Skeletal muscle satellite cell (primary cell): ENCODE measurements around the gene PHKG1.
"Not testable (repeated sequence)": the region's sequence is repeated elsewhere in the genome, so short reads cannot be mapped to it uniquely, and the experiment has no call there.

Experiments
- H3K27me3 ChIP-seq: 2 replicates; pipeline ENCODE4 v1.7.0; 2013; ENCODE audit warnings: low read length; ENCODE audit not compliant: control insufficient read depth, insufficient read depth
- H3K36me3 ChIP-seq: 2 replicates; pipeline ENCODE4 v1.7.0; 2013; ENCODE audit warnings: mild to moderate bottlenecking, control low read depth, low read length; ENCODE audit not compliant: insufficient read depth
- H3K4me1 ChIP-seq: 2 replicates; pipeline ENCODE4 v1.7.0; 2013; ENCODE audit warnings: low read length; ENCODE audit not compliant: control insufficient read depth, insufficient read depth
- H3K4me2 ChIP-seq: 2 replicates; pipeline ENCODE4 v1.7.0; 2013; ENCODE audit warnings: mild to moderate bottlenecking, low read length
- H3K4me3 ChIP-seq: 2 replicates; pipeline ENCODE4 v1.7.0; 2013; ENCODE audit warnings: low read length
- H3K9ac ChIP-seq: 2 replicates; pipeline ENCODE4 v1.7.0; 2013; ENCODE audit warnings: mild to moderate bottlenecking, low read depth, low read length, moderate library complexity
- H3K9me3 ChIP-seq: replicated peaks from 2 replicates; pipeline ENCODE4 v1.7.0; 2013; ENCODE audit warnings: mild to moderate bottlenecking, control low read depth, low read length

Gene PHKG1

DNA sequence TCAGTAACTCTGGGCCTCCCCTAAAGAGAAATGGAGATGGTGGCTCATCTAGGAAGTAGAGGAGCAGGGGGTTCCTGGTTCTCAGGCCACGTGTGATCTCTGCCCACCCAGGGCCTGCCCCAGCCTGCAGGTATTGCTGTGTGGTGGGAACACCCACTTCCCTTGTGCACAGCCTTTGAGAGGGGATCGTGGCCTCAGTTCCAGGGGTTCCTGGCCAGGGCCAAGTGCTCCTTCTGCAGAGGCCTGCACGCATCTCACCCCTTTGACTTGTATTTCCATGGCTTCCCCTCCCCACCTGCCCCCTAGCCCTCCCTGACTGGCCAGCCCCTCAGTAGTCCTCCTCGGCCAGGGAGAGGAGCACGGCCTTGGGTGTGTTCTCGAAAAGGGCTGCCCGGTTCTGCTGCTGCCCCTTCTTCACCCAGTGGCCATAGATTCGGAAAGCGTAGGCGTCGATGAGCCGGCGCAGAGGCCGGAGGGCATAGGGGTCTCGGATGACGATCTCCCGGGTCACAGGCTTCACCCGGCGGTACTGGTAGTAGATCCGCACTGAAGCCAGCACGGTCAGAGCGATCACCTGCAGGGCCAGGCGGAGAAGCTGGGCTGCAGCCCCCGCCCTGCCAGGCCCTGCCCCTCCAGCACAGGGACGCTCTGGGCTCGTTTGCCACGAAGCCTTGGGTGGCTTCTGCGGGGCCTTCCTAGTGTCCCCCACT, 11.9 kb downstream of the PHKG1 start:
- H3K9me3 ChIP-seq, H3K9ac ChIP-seq, H3K27me3 ChIP-seq, H3K4me3 ChIP-seq, H3K4me2 ChIP-seq: not testable (repeated sequence)
- H3K4me1 ChIP-seq: peaks cover 15% of the 10 kb centered on the region
- peaks cover 30% of the 10 kb centered on the region for H3K36me3 ChIP-seq

DNA sequence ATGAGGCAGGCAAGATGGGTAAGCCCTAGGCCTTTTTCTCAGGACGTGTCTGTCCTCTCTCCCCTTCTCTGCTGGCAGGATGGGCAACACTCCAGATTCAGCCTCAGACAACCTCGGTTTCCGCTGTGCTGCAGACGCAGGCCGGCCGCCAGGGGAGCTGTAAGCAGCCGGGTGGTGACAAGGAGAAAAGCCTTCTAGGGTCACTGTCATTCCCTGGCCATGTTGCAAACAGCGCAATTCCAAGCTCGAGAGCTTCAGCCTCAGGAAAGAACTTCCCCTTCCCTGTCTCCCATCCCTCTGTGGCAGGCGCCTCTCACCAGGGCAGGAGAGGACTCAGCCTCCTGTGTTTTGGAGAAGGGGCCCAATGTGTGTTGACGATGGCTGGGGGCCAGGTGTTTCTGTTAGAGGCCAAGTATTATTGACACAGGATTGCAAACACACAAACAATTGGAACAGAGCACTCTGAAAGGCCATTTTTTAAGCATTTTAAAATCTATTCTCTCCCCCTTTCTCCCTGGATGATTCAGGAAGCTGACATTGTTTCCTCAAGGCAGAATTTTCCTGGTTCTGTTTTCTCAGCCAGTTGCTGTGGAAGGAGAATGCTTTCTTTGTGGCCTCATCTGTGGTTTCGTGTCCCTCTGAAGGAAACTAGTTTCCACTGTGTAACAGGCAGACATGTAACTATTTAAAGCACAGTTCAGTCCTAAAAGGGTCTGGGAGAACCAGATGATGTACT, 13.1 kb downstream of the PHKG1 start:
- Histone ChIP-seq H3K27me3 (no peaks in the 10 kb centered on the region), H3K36me3 (peaks cover 31% of the 10 kb centered on the region), H3K4me1 (peaks cover 16% of the 10 kb centered on the region), H3K9me3 (no peaks in the 10 kb centered on the region), H3K9ac (no peak overlapping the region), H3K4me3 (no peak overlapping the region), H3K4me2 (no peak overlapping the region)

DNA sequence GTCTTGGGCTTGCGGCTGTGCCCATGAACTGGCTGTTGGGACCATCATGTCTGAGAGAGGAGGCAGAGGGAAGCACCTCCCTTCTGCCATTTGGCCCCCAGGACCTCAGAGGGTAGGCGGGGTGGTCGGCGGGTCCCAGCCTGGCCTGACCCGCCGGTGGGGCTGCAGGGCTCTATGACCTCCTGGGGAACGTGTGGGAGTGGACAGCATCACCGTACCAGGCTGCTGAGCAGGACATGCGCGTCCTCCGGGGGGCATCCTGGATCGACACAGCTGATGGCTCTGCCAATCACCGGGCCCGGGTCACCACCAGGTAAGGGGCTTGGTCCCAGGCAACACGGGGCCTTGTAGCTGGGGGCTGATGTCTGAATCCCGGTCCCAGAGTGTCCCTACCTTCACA, 14.6 kb downstream of the PHKG1 start:
- peaks cover 18% of the 10 kb centered on the region for H3K4me1 ChIP-seq
- H3K9ac ChIP-seq: no peak overlapping the region

DNA sequence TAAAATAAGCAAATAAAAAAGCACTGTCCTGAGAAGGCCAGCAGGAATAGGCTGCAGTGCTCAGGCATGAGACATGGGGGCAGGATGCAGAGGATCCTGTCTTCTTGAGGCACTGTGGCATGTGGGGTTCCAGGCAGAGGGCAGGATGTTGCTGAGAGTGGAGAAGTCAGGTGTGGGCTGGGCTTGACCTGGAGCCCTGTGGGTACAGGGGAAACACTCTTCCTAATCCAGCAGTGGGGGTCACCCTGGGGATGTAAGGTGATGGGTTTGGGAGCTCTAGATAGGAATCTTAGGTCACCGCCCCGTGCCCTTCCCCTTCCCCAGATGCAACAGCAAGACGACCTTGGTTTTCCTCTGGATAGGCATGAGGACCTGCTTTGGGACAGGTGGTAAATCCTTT, 15.1 kb downstream of the PHKG1 start:
- H3K4me2 ChIP-seq: no peak overlapping the region
- no peak overlapping the region for H3K4me3 ChIP-seq
- H3K36me3 ChIP-seq: peaks cover 34% of the 10 kb centered on the region
- H3K4me1 ChIP-seq: peaks cover 18% of the 10 kb centered on the region
- H3K27me3 ChIP-seq: no peaks in the 10 kb centered on the region
- no peak overlapping the region for H3K9ac ChIP-seq
- no peaks in the 10 kb centered on the region for H3K9me3 ChIP-seq

More for the DNA sequence above, 14.6 kb downstream of the PHKG1 start:
- H3K4me3 ChIP-seq: no peak overlapping the region
- H3K27me3 ChIP-seq: no peaks in the 10 kb centered on the region
- H3K9me3 ChIP-seq: no peaks in the 10 kb centered on the region
- no peak overlapping the region for H3K4me2 ChIP-seq
- peaks cover 34% of the 10 kb centered on the region for H3K36me3 ChIP-seq

DNA sequence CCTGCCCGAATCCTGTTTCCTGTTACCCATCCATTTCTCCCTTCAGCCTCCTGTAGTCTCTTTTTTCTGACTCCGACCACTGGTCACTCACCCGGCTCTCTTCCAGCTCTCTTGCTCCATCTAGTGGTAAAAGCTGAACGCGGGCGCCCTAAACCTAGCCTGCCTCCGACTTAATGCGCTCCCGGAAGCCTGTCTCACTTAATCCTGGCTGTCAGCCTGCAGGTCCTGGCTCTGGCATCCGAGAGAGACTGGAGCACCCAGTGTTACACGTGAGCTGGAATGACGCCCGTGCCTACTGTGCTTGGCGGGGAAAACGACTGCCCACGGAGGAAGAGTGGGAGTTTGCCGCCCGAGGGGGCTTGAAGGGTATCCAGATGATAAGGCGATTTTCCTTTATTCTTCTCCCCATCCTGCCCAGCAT, 18.4 kb downstream of the PHKG1 start:
- H3K9ac ChIP-seq: no peak overlapping the region
- H3K4me2 ChIP-seq: no peak overlapping the region
- H3K27me3 ChIP-seq: no peaks in the 10 kb centered on the region
- H3K9me3 ChIP-seq: no peaks in the 10 kb centered on the region
- peaks cover 13% of the 10 kb centered on the region for H3K4me1 ChIP-seq
- no peak overlapping the region for H3K4me3 ChIP-seq
- H3K36me3 ChIP-seq: peaks cover 33% of the 10 kb centered on the region

DNA sequence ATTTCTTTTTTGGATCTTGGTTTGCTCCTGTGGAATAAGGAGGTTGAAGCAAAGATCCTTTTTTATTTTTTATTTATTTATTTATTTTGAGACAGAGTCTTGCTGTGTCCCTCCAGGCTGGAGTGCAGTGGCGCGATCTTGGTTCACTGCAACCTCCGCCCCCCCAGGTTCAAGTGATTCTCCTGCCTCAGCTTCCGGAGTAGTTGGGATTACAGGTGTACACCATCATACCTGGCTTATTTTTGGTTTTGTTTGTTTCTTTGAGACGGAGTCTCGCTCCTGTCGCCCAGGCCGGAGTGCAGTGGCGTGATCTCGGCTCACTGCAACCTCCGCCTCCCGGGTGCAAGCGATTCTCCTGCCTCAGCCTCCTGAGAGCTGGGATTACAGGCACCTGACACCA, 26.4 kb downstream of the PHKG1 start:
- not testable (repeated sequence) for H3K9ac ChIP-seq, H3K27me3 ChIP-seq, H3K4me2 ChIP-seq, H3K4me3 ChIP-seq, H3K9me3 ChIP-seq
- peaks cover 30% of the 10 kb centered on the region for H3K4me1 ChIP-seq
- peaks cover 34% of the 10 kb centered on the region for H3K36me3 ChIP-seq

DNA sequence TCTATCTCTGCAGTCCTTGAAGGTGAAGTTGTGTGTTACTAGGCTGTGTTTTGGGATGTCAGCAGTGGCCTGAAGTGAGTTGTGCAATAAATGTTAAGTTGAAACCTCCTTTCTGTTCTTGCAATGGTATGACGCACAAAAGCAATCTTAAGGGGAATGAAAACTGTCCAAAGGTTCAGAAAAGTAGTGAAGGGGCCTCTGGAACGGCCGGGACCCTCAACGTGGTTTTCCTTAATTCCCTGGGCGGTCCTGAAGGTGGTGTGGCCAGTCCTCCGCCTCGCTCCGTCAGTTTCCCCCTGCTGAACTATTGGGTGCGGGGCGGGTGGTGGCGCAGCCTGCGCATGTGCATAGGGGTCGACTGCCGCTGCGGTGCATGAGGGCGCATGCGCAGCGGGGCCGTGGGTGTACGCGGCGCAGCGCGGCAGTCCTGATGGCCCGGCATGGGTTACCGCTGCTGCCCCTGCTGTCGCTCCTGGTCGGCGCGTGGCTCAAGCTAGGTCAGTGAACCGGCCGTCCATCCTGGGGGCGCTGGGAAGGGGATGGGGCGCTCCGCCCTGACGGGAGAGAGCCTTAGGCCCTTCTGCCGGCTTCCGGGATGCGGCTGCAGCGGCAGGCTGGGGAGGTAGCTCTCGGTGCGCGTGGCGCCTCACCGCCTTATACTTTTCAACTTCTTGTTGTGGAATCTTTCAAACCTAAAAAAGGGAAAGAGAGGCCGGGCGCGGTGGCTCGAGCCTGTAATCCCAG, 28.7 kb downstream of the PHKG1 start, which contains the start of gene SUMF2:
SUMF2 (plus strand) TSS at position 405 of the 744 bp plus-strand sequence; CDS start at position 431, 26 bp downstream.
- peaks cover 42% of the 10 kb centered on the region for H3K36me3 ChIP-seq
- peak within 1 kb of the TSS; percentile 98 for H3K9ac ChIP-seq
- no peaks in the 10 kb centered on the region for H3K27me3 ChIP-seq
- peak within 1 kb of the TSS; percentile 100 for H3K4me3 ChIP-seq
- H3K4me1 ChIP-seq: peaks cover 42% of the 10 kb centered on the region
- peak within 1 kb of the TSS; percentile 90 for H3K4me2 ChIP-seq
- no peaks in the 10 kb centered on the region for H3K9me3 ChIP-seq

DNA sequence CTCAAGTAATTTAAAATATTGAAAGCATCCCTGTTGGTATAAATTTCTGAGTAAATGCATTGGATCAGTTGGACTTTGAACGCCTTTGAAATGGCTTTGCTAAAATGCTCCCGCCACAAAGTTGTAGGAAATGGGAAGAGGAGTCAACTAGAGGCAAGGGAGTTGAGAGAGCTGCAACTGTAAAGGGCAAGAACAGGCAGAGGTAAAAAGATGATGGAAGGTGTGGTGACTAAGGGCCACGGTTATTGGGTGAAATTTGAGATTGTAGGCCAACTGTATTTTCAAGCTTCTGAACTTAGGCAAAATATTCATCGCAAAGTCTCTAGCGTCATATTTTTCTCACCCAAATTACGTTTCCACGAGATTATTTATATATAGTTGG, 29.3 kb downstream of the PHKG1 start:
- H3K4me3 ChIP-seq: peak overlapping the region; percentile 100
- H3K4me1 ChIP-seq: peaks cover 42% of the 10 kb centered on the region
- H3K9me3 ChIP-seq: no peaks in the 10 kb centered on the region
- H3K36me3 ChIP-seq: peaks cover 45% of the 10 kb centered on the region
- H3K4me2 ChIP-seq: peak overlapping the region; percentile 90
- peak overlapping the region; percentile 98 for H3K9ac ChIP-seq
- no peaks in the 10 kb centered on the region for H3K27me3 ChIP-seq

DNA sequence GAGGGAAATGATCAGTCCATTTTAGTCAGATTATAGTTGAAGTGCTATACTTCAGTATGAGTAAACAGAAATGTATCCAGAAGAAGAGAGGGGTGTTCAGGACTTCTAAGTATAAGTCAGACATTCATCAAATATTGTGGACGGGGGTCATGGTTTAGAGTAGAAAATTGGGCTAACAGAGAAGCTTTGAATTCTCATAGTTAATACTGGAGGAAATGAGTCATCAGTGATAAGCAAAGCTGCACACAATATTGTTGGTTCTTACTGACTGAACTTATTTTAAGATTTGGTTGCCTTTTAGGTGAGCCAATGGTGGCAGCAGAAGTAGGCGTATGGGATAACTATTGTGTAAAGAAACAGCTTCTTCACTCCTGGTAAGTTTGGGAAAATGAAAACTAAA, 30.4 kb downstream of the PHKG1 start:
- peaks cover 42% of the 10 kb centered on the region for H3K4me1 ChIP-seq
- peak overlapping the region; percentile 59 for H3K4me2 ChIP-seq
- H3K36me3 ChIP-seq: peaks cover 56% of the 10 kb centered on the region
- no peak overlapping the region for H3K9ac ChIP-seq
- no peaks in the 10 kb centered on the region for H3K9me3 ChIP-seq
- no peaks in the 10 kb centered on the region for H3K27me3 ChIP-seq
- peak overlapping the region; percentile 16 for H3K4me3 ChIP-seq

DNA sequence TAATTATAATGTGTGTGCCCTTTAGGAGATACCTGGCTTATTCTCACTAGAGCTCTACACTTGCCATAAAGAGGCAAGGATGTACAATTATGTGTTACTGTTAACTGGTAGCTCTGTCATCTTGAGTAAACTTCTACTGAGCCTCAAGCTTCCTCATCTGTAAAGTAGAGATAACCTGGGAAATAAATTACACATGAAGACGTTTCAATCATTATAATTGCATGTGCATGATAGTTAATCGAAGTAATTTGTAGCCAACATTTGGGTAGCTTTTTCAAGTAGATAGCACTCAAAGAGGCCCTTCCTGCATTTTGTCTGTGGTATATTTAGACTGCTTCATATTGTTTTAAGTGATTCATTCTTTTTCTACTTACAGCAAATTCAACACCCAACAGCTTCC, 38.8 kb downstream of the PHKG1 start:
- H3K27me3 ChIP-seq: no peaks in the 10 kb centered on the region
- H3K9ac ChIP-seq: no peak overlapping the region

DNA sequence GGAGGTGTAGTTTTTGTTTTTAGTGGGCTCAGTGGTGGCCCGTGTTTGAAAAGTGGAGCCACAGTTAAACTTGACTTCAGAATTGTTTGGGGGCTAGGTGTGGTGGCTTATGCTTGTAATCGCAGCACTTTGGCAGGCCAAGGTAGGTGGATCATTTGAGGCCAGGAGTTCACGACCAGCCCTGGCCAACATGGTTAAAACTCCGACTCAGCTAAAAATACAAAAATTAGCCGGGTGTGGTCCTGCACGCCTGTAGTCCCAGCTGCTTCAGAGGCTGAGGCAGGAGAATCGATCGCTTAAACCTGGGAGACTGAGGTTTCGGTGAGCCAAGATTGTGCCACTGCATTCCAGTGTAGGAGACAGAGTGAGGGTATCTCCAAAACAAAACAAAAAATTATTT, 39.4 kb downstream of the PHKG1 start:
- Histone ChIP-seq H3K4me1 (peaks cover 17% of the 10 kb centered on the region), H3K36me3 (peaks cover 53% of the 10 kb centered on the region), H3K9ac (peak overlapping the region; percentile 99), H3K9me3 (no peaks in the 10 kb centered on the region), H3K4me2 (peak overlapping the region; percentile 98), H3K27me3 (no peaks in the 10 kb centered on the region), H3K4me3 (peak overlapping the region; percentile 93)

More for the DNA sequence above, 38.8 kb downstream of the PHKG1 start:
- Histone ChIP-seq H3K4me3 (no peak overlapping the region), H3K9me3 (no peaks in the 10 kb centered on the region), H3K4me2 (no peak overlapping the region), H3K36me3 (peaks cover 59% of the 10 kb centered on the region), H3K4me1 (peaks cover 17% of the 10 kb centered on the region)
